ENCODE results near the gene PROS1. TPM values are rescaled to one million over a fixed set of nuclear protein-coding genes. Genes with fewer than 3 reads are reported as not detected.
"Not testable (repeated sequence)": the region's sequence is repeated elsewhere in the genome, so short reads cannot be mapped to it uniquely, and the experiment has no call there.

Gene PROS1
- polyA plus RNA-seq, 1 donor (not counting 4 experiments of a cell fraction or from before 2014, with no cell fraction given), result 3.8 TPM

DNA sequence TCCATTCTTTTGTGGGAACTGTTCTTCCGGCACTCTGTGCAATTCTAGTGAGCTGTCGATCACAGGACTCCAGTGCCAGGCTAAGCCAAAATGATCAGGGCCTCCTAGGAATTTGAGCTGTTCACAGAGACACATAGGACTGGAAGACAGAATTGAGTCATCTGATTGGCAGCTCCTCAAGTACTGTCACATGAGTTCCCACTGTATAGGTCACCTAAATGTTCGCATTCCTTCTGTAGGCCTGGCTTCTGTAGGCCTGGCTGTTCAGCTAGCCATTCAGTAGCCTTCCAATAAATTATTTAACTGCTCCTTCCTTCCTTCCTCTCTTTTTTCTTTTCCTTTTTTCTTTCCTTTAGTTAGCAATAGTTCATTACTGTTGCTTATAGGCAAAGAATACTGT lies 4.3 kb downstream of the PROS1 start:
- DNase-seq (ENCODE audit: low read depth, low spot score) (no peak), FAIRE-seq (peak; percentile 17)
- Histone ChIP-seq H3K9me1 (ENCODE audit: control insufficient read depth, extremely low read depth, insufficient read depth, low read length) (no peaks in the 10 kb centered on the region), H3K9me3 (ENCODE audit: control insufficient read depth, low read depth, low read length) (no peaks in the 10 kb centered on the region), H3K36me3 (ENCODE audit: control insufficient read depth in 2 of 2, extremely low read depth in 1 of 2, insufficient read depth in 2 of 2, low read length in 2 of 2) (no peaks in the 10 kb centered on the region), H3K4me3 (ENCODE audit: control insufficient read depth in 2 of 3, extremely low read depth in 1 of 3, insufficient read depth in 2 of 3, low read depth in 1 of 3, low read length in 3 of 3) (no peak overlapping the region), H3K4me2 (ENCODE audit: control insufficient read depth, extremely low read depth, insufficient read depth, low read depth, low read length) (no peak overlapping the region), H3K4me1 (ENCODE audit: control insufficient read depth, extremely low read depth, insufficient read depth, low read length) (peaks cover 4% of the 10 kb centered on the region), H4K20me1 (ENCODE audit: control insufficient read depth, extremely low read depth, insufficient read depth, low read length) (no peaks in the 10 kb centered on the region), H3K27me3 (ENCODE audit: control insufficient read depth, extremely low read depth, insufficient read depth, low read length) (no peaks in the 10 kb centered on the region), H3K79me2 (ENCODE audit: control insufficient read depth, insufficient read depth, low read length) (no peaks in the 10 kb centered on the region), H3K27ac (ENCODE audit: control insufficient read depth, insufficient read depth, low read length) (no peak overlapping the region), H3K9ac (ENCODE audit: control insufficient read depth, extremely low read depth, insufficient read depth, low read length) (no peak overlapping the region), H2AFZ (ENCODE audit: control insufficient read depth, low read length) (no peak overlapping the region)
- no peak for TF ChIP-seq EZH2 (IDR thresholded peaks at IDR 0.05; ENCODE audit: low read length)
- TF ChIP-seq CTCF (optimal IDR thresholded peaks at IDR 0.05 in 1 of 3, IDR thresholded peaks at IDR 0.05 in 1 of 3, conservative IDR thresholded peaks at IDR 0.05 in 1 of 3; ENCODE audit: extremely low read depth in 1 of 3, insufficient read depth in 2 of 3, low read length in 3 of 3), result no peak
- dilution Hi-C loops (cut with MboI; ENCODE audit: extremely low pct_ligation_motif_present, low sequenced_read_pairs), result no loop called here

DNA sequence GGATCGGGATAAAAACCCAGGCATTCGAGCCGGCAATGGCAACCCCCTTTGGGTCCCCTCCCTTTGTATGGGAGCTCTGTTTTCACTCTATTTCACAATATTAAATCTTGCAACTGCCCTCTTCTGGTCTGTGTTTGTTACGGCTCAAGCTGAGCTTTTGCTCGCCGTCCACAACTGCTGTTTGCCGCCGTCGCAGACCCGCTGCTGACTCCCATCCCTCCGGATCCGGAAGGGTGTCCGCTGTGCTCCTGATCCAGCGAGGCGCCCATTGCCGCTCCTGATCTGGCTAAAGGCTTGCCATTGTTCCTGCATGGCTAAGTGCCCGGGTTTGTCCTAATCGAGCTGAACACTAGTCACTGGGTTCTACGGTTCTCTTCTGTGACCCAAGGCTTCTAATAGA lies 8.6 kb downstream of the PROS1 start:
- H3K9me1 ChIP-seq (ENCODE audit: control insufficient read depth, extremely low read depth, insufficient read depth, low read length); dilution Hi-C loops (cut with MboI; ENCODE audit: extremely low pct_ligation_motif_present, low sequenced_read_pairs); H4K20me1 ChIP-seq (ENCODE audit: control insufficient read depth, extremely low read depth, insufficient read depth, low read length); H3K4me2 ChIP-seq (ENCODE audit: control insufficient read depth, extremely low read depth, insufficient read depth, low read depth, low read length); H3K27ac ChIP-seq (ENCODE audit: control insufficient read depth, insufficient read depth, low read length); H3K9ac ChIP-seq (ENCODE audit: control insufficient read depth, extremely low read depth, insufficient read depth, low read length); H2AFZ ChIP-seq (ENCODE audit: control insufficient read depth, low read length); H3K4me3 ChIP-seq (ENCODE audit: control insufficient read depth in 2 of 3, extremely low read depth in 1 of 3, insufficient read depth in 2 of 3, low read depth in 1 of 3, low read length in 3 of 3); H3K4me1 ChIP-seq (ENCODE audit: control insufficient read depth, extremely low read depth, insufficient read depth, low read length); H3K9me3 ChIP-seq (ENCODE audit: control insufficient read depth, low read depth, low read length); FAIRE-seq; DNase-seq (ENCODE audit: low read depth, low spot score); H3K36me3 ChIP-seq (ENCODE audit: control insufficient read depth in 2 of 2, extremely low read depth in 1 of 2, insufficient read depth in 2 of 2, low read length in 2 of 2); H3K79me2 ChIP-seq (ENCODE audit: control insufficient read depth, insufficient read depth, low read length); H3K27me3 ChIP-seq (ENCODE audit: control insufficient read depth, extremely low read depth, insufficient read depth, low read length): not testable (repeated sequence)

GRCh38 chr3:93962798-93963197 lies 10.9 kb downstream of the PROS1 start:
- no peaks in the 10 kb centered on the region for H3K9me3 ChIP-seq (ENCODE audit: control insufficient read depth, low read depth, low read length)
- no peak overlapping the region for H3K9ac ChIP-seq (ENCODE audit: control insufficient read depth, extremely low read depth, insufficient read depth, low read length)
- no peak overlapping the region for H3K4me2 ChIP-seq (ENCODE audit: control insufficient read depth, extremely low read depth, insufficient read depth, low read depth, low read length)
- H3K27ac ChIP-seq (ENCODE audit: control insufficient read depth, insufficient read depth, low read length), result no peak overlapping the region
- no peaks in the 10 kb centered on the region for H3K9me1 ChIP-seq (ENCODE audit: control insufficient read depth, extremely low read depth, insufficient read depth, low read length)
- no peak overlapping the region for H3K4me3 ChIP-seq (ENCODE audit: control insufficient read depth in 2 of 3, extremely low read depth in 1 of 3, insufficient read depth in 2 of 3, low read depth in 1 of 3, low read length in 3 of 3)
- H3K79me2 ChIP-seq (ENCODE audit: control insufficient read depth, insufficient read depth, low read length), result no peaks in the 10 kb centered on the region
- H4K20me1 ChIP-seq (ENCODE audit: control insufficient read depth, extremely low read depth, insufficient read depth, low read length), result no peaks in the 10 kb centered on the region
- no peaks in the 10 kb centered on the region for H3K36me3 ChIP-seq (ENCODE audit: control insufficient read depth in 2 of 2, extremely low read depth in 1 of 2, insufficient read depth in 2 of 2, low read length in 2 of 2)
- dilution Hi-C loops (cut with MboI; ENCODE audit: extremely low pct_ligation_motif_present, low sequenced_read_pairs), result no loop called here
- no peaks in the 10 kb centered on the region for H3K27me3 ChIP-seq (ENCODE audit: control insufficient read depth, extremely low read depth, insufficient read depth, low read length)
- DNase-seq (ENCODE audit: low read depth, low spot score) (no peak), FAIRE-seq (no peak)
- no peak overlapping the region for H2AFZ ChIP-seq (ENCODE audit: control insufficient read depth, low read length)
- no peaks in the 10 kb centered on the region for H3K4me1 ChIP-seq (ENCODE audit: control insufficient read depth, extremely low read depth, insufficient read depth, low read length)
- TF ChIP-seq CTCF (optimal IDR thresholded peaks at IDR 0.05 in 1 of 3, IDR thresholded peaks at IDR 0.05 in 1 of 3, conservative IDR thresholded peaks at IDR 0.05 in 1 of 3; ENCODE audit: extremely low read depth in 1 of 3, insufficient read depth in 2 of 3, low read length in 3 of 3) (no peak), EZH2 (IDR thresholded peaks at IDR 0.05; ENCODE audit: low read length) (no peak)
